D721Med (cell line): ENCODE measurements around the gene NUS1.
"Not testable (repeated sequence)": the region's sequence is repeated elsewhere in the genome, so short reads cannot be mapped to it uniquely, and the experiment has no call there.

Experiments
- DNase-seq: peaks from one replicate; pipeline ENCODE4 v3.0.0; 2011; ENCODE audit warnings: low spot score; ENCODE audit not compliant: insufficient read length
- FAIRE-seq: peaks from 2 replicates; lab custom pipeline; 2011; peaks lifted over from hg19 to GRCh38; lab: Jason Lieb, UNC
- TF ChIP-seq, protein P1 (sequence below): IDR thresholded peaks from 2 replicates; pipeline ENCODE4 v1.5.1; 2012; ENCODE audit warnings: mild to moderate bottlenecking, control low read depth; ENCODE audit not compliant: insufficient read depth; ENCODE audit errors: missing control alignments

The NUS1 gene

DNA sequence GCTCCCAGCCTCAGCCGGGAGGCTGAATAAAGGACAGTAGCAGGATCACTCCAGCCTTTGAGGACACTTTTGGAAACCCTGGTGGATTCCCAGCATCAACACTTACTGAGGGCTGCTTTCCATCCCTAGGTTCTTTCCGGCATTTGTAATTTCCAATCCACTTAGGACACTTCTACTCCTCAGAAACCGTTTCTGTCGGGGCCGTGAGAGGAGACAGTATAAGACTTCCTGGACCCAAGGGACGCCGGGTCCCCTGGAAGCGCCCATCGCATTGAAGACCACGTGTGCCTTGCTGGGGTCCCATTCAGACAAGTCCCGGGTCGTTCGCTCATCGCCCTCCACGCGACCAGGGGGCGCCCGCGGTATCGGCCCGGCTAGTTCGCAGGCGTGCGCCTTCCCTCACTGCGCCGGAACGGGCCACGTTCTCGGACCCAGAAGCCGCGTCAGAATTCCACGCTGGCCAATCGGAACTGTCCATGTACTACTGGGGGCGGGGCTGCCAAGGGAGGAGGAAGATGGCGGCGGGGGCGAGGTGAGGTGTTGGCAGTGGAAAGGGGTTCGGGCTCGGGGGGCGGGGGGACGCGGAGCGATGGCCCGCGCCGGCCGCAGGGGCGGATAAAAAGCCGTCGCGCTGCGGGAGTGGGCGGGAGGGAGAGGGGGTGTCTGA, at the start of gene NUS1:
Gene NUS1, plus strand, starts transcription at position 479 of the 667 bp plus-strand sequence. CDS start 202 bp downstream, outside the sequence.
- TF ChIP-seq, protein P1, sequence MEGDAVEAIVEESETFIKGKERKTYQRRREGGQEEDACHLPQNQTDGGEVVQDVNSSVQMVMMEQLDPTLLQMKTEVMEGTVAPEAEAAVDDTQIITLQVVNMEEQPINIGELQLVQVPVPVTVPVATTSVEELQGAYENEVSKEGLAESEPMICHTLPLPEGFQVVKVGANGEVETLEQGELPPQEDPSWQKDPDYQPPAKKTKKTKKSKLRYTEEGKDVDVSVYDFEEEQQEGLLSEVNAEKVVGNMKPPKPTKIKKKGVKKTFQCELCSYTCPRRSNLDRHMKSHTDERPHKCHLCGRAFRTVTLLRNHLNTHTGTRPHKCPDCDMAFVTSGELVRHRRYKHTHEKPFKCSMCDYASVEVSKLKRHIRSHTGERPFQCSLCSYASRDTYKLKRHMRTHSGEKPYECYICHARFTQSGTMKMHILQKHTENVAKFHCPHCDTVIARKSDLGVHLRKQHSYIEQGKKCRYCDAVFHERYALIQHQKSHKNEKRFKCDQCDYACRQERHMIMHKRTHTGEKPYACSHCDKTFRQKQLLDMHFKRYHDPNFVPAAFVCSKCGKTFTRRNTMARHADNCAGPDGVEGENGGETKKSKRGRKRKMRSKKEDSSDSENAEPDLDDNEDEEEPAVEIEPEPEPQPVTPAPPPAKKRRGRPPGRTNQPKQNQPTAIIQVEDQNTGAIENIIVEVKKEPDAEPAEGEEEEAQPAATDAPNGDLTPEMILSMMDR = peak; percentile 81
- DNase-seq (peak; percentile 89), FAIRE-seq (no peak)

DNA sequence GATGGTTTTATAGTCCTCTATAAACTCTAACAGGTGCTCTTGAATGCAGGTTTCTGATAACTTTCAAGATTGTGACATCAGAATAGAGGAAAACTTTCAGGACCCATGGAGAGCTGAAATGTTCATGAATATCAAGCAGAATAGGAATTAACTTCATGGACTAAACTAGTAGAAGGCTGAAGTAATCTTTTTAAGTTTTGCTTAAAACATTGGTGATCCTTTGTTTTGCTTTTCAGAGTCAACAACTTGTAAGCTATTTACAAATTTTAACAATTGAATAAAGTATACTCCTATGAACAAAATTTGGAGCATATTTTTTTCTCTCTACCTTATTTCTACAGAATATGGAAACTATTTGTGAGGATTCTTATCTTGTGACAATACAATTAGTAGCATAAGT, 47.7 kb upstream of the NUS1 start:
- DNase-seq (no peak), FAIRE-seq (no peak)
- TF ChIP-seq, protein P1 = no peak

DNA sequence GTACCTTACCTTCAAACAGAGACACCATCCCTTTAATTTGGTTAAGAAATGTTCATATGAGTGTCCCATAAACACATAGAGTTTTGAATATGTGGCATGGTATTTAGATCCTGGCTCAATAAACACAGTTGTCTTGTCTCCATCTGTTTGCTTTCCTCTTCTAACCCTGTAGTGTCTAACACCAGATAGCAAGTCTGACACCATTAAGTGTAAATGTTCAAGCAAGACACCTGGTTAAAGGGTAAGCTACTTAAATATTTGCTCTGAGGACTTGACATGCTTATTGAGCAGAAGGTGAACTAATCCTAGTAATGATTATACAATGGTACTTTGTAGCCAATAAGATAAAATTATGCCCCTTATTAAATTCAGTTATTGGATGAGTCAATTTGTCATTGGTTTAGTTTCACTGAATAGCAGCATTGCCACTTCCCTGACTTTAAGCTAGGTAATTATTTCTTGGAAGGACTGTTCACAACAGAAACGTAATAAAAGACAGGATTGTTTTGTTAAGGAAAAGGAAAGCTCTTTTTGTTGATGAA, 46.1 kb upstream of the NUS1 start:
- FAIRE-seq (no peak), DNase-seq (no peak)
- TF ChIP-seq, protein P1 = no peak

DNA sequence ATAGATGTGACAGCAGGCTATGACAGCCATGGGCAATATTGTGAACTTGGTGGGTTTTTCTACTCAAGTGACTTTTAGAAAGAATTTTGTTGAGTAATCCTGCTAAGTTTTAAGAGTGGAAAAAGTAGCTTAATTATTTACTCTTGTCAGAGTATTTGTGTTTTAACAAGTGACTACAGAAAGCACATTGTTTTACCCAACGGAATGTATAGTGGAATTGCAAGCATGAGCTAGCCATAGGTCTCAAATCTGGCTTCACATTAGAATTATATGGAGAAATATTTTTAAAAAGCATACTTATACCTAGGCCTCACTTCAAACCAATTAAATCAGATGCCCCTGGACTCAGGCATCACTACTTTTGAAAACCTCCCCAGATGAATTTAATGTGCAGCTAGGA, 37.5 kb upstream of the NUS1 start:
- no peak for FAIRE-seq
- TF ChIP-seq, protein P1 = no peak

DNA sequence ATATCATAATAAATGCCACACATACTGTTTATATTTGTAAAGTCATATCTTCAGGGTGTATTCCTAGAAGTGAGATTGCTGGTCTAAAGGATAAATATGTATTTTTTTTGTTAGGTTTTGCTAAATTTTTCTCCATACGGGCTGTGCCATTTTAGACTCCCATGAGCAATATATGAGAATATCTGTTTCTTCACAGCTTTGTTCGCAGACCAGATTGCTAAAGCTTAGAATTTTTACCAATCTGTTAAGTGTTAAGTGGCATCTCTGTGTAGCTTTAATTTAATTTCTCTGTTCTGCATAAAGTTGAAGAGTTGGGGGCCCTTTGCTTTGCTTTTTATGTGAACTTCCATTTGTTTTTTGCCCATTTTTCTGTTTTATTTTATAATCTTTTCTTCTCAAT, 32.3 kb upstream of the NUS1 start:
- FAIRE-seq (no peak), DNase-seq (no peak)
- TF ChIP-seq, protein P1 = no peak

More for the DNA sequence above, 37.5 kb upstream of the NUS1 start:
- no peak for DNase-seq

DNA sequence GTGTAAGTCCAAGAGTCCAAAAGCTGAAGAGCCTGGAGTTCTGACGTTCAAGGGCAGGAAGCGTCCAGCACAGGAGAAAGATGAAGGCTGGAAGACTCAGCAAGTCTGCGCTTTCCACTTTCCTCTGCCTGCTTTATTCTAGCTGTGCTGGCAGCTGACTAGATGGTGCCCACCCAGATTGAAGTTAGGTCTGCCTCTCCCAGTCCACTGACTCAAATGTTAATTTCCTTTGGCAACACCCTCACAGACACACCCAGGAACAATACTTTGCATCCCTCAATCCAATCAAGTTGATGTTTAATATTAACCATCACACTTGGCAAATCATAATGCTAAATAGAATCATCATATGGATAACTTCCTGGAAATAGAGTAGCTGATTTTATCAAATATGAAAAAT, 23.3 kb upstream of the NUS1 start:
- DNase-seq, FAIRE-seq: not testable (repeated sequence)

DNA sequence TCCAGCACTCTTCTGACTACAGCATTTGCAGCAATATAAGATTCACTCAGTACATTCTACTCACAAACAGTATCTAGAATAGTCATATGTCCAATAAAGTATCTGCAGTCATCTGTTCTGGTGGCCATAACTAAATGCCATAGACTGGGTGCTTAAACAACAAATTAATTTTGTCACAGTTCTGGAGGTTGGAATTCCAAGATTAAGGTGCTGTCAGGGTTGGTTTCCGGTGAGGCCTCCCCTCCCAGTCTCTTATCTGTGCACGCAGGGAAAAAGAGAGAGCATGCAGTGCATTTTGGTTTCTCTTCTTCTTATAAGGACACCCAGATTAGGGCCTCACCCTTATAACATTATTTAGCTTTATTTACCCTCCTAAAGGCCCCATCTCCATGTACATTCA, 21.3 kb upstream of the NUS1 start:
- no peak for DNase-seq
- FAIRE-seq = no peak
- TF ChIP-seq, protein P1 = no peak
